ENCODE measurements around the gene CPNE7. TPM values are rescaled to one million over a fixed set of nuclear protein-coding genes. Genes with fewer than 3 reads are reported as not detected.
"Not testable (repeated sequence)": the region's sequence is repeated elsewhere in the genome, so short reads cannot be mapped to it uniquely, and the experiment has no call there.

The CPNE7 gene
- polyA plus RNA-seq, 1 donor from 2014 or later, result 0.15 TPM

DNA sequence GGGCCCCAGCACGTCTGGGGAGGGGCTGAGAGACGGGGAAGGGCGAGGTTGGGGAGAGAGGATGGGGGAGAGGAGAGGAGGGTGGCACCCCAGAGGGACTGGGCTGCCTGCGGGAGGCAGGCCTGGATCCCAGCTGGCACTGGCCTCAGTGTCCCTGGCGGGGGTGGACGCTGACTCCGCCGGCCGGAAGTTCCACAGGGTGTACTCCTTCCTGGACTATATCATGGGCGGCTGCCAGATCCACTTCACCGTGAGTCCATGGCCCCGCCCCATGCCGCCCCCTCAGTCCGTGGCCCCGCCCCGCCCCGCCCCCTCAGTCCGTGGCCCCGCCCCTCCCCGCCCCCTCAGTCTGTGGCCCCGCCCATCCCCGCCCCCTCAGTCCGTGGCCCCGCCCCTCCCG is 11.3 kb downstream of the CPNE7 start:
- H3K9me2 ChIP-seq (ENCODE audit: insufficient read depth, low read length), result no peaks in the 10 kb centered on the region
- H3K9me3 ChIP-seq (ENCODE audit: low read length), result no peaks in the 10 kb centered on the region
- H3K4me2 ChIP-seq (ENCODE audit: low read length), result no peak overlapping the region
- no peaks in the 10 kb centered on the region for H3K27me3 ChIP-seq (ENCODE audit: insufficient read depth, low read depth, low read length)
- TF ChIP-seq TAF1 (IDR thresholded peaks at IDR 0.05; ENCODE audit: low read depth), result no peak
- TF ChIP-seq EP300 (conservative IDR thresholded peaks at IDR 0.05; ENCODE audit: poor library complexity, severe bottlenecking), result no peak
- TF ChIP-seq, protein P1, sequence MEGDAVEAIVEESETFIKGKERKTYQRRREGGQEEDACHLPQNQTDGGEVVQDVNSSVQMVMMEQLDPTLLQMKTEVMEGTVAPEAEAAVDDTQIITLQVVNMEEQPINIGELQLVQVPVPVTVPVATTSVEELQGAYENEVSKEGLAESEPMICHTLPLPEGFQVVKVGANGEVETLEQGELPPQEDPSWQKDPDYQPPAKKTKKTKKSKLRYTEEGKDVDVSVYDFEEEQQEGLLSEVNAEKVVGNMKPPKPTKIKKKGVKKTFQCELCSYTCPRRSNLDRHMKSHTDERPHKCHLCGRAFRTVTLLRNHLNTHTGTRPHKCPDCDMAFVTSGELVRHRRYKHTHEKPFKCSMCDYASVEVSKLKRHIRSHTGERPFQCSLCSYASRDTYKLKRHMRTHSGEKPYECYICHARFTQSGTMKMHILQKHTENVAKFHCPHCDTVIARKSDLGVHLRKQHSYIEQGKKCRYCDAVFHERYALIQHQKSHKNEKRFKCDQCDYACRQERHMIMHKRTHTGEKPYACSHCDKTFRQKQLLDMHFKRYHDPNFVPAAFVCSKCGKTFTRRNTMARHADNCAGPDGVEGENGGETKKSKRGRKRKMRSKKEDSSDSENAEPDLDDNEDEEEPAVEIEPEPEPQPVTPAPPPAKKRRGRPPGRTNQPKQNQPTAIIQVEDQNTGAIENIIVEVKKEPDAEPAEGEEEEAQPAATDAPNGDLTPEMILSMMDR (IDR thresholded peaks at IDR 0.05; ENCODE audit: poor library complexity, severe bottlenecking), result no peak
- TF ChIP-seq, protein P2, sequence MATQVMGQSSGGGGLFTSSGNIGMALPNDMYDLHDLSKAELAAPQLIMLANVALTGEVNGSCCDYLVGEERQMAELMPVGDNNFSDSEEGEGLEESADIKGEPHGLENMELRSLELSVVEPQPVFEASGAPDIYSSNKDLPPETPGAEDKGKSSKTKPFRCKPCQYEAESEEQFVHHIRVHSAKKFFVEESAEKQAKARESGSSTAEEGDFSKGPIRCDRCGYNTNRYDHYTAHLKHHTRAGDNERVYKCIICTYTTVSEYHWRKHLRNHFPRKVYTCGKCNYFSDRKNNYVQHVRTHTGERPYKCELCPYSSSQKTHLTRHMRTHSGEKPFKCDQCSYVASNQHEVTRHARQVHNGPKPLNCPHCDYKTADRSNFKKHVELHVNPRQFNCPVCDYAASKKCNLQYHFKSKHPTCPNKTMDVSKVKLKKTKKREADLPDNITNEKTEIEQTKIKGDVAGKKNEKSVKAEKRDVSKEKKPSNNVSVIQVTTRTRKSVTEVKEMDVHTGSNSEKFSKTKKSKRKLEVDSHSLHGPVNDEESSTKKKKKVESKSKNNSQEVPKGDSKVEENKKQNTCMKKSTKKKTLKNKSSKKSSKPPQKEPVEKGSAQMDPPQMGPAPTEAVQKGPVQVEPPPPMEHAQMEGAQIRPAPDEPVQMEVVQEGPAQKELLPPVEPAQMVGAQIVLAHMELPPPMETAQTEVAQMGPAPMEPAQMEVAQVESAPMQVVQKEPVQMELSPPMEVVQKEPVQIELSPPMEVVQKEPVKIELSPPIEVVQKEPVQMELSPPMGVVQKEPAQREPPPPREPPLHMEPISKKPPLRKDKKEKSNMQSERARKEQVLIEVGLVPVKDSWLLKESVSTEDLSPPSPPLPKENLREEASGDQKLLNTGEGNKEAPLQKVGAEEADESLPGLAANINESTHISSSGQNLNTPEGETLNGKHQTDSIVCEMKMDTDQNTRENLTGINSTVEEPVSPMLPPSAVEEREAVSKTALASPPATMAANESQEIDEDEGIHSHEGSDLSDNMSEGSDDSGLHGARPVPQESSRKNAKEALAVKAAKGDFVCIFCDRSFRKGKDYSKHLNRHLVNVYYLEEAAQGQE (IDR thresholded peaks at IDR 0.05; ENCODE audit: borderline replicate concordance), result no peak
- no peaks in the 10 kb centered on the region for H3F3A ChIP-seq (ENCODE audit: insufficient read depth, low read length, poor library complexity, severe bottlenecking)
- H4K20me1 ChIP-seq (ENCODE audit: insufficient read depth), result no peaks in the 10 kb centered on the region
- no peak overlapping the region for H3K9ac ChIP-seq (ENCODE audit: low read length)
- no peaks in the 10 kb centered on the region for H3K36me3 ChIP-seq (ENCODE audit: insufficient read depth, low read length)
- H3K4me3 ChIP-seq (ENCODE audit: low read length), result no peak overlapping the region
- H3K79me2 ChIP-seq (replicated peaks; ENCODE audit: insufficient read depth, low read length), result no peaks in the 10 kb centered on the region
- H2AFZ ChIP-seq (ENCODE audit: low read depth, low read length), result no peak overlapping the region
- no peak overlapping the region for H3K27ac ChIP-seq (ENCODE audit: low read length)

DNA sequence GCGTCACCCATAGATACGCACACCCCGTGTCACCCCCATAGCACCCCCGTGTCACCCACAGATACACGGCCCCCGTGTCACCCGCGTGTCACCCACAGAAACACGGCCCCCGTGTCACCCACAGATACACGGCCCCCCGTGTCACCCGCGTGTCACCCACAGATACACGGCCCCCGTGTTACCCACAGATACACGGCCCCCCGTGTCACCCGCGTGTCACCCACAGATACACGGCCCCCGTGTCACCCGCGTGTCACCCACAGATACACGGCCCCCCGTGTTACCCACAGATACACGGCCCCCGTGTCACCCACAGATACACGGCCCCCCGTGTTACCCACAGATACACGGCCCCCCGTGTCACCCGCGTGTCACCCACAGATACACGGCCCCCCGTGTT is 12.1 kb downstream of the CPNE7 start:
- H3K79me2 ChIP-seq (replicated peaks; ENCODE audit: insufficient read depth, low read length); H3K4me3 ChIP-seq (ENCODE audit: low read length); H3K9ac ChIP-seq (ENCODE audit: low read length); H3K4me2 ChIP-seq (ENCODE audit: low read length); H2AFZ ChIP-seq (ENCODE audit: low read depth, low read length); H3K27ac ChIP-seq (ENCODE audit: low read length); H3F3A ChIP-seq (ENCODE audit: insufficient read depth, low read length, poor library complexity, severe bottlenecking); H3K27me3 ChIP-seq (ENCODE audit: insufficient read depth, low read depth, low read length); H3K9me2 ChIP-seq (ENCODE audit: insufficient read depth, low read length); H4K20me1 ChIP-seq (ENCODE audit: insufficient read depth); H3K9me3 ChIP-seq (ENCODE audit: low read length); H3K36me3 ChIP-seq (ENCODE audit: insufficient read depth, low read length): not testable (repeated sequence)

DNA sequence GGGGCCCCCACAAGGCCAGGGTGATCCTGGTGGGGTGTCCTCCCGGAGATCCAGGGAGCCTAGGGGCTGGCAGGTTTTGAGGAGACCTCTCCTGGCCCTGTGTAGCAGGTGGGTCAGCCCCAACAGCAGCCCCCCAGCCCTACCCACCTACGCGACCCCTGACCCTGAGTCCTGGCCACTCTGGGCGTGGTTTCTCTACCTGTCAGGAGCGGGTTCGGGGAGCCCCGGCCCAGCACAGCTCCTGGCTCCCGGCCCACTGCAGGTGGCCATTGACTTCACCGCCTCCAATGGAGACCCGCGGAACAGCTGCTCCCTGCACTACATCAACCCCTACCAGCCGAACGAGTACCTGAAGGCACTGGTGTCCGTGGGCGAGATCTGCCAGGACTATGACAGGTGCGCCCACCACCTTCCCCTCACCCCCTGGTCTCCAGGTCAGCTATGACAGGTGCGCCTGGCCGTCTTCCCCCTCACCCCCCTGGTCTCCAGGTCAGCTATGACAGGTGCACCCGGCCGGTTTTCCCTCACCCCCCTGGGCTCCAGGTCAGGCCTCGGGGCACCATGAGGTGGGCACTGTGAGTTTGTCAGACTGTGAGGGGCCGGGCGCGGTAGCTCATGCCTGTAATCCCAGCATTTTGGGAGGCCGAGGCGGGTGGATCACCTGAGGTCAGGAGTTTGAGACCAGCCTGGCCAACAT is 13.0 kb downstream of the CPNE7 start:
- Histone ChIP-seq H3F3A (ENCODE audit: insufficient read depth, low read length, poor library complexity, severe bottlenecking) (no peaks in the 10 kb centered on the region), H3K79me2 (replicated peaks; ENCODE audit: insufficient read depth, low read length) (no peaks in the 10 kb centered on the region), H2AFZ (ENCODE audit: low read depth, low read length) (no peak overlapping the region), H3K27ac (ENCODE audit: low read length) (no peak overlapping the region), H3K9me3 (ENCODE audit: low read length) (no peaks in the 10 kb centered on the region), H3K4me2 (ENCODE audit: low read length) (no peak overlapping the region), H3K4me3 (ENCODE audit: low read length) (no peak overlapping the region), H3K36me3 (ENCODE audit: insufficient read depth, low read length) (no peaks in the 10 kb centered on the region), H3K9ac (ENCODE audit: low read length) (no peak overlapping the region), H3K9me2 (ENCODE audit: insufficient read depth, low read length) (no peaks in the 10 kb centered on the region), H4K20me1 (ENCODE audit: insufficient read depth) (no peaks in the 10 kb centered on the region), H3K27me3 (ENCODE audit: insufficient read depth, low read depth, low read length) (no peaks in the 10 kb centered on the region)
- TF ChIP-seq EZH2 (IDR thresholded peaks at IDR 0.05; ENCODE audit: borderline replicate concordance, insufficient read depth, low read length, poor library complexity, severe bottlenecking) (no peak), RAD21 (conservative IDR thresholded peaks at IDR 0.05) (no peak)
- TF ChIP-seq, protein P2 (IDR thresholded peaks at IDR 0.05; ENCODE audit: borderline replicate concordance), result no peak
- TF ChIP-seq, protein P1 (IDR thresholded peaks at IDR 0.05; ENCODE audit: poor library complexity, severe bottlenecking), result no peak
